ENCODE measurements around the gene KIRREL2.
"Not testable (repeated sequence)": the region's sequence is repeated elsewhere in the genome, so short reads cannot be mapped to it uniquely, and the experiment has no call there.

Gene KIRREL2

GRCh38 chr19:35869327-35870123 lies 12.8 kb downstream of the KIRREL2 start:
- CTCF ChIA-PET, result interaction anchor here (0.8 to 3.0 kb wide), 7 partner anchors 11 to 180 kb away, joined by 3 to 15 read pairs (median 4); no protein-coding TSS in a partner anchor
- POLR2A ChIA-PET, result interaction anchor here (0.6 to 1.3 kb wide), 2 partner anchors 10 to 11 kb away, joined by 3 to 7 read pairs; no protein-coding TSS in a partner anchor
- TF ChIP-seq, protein P1, sequence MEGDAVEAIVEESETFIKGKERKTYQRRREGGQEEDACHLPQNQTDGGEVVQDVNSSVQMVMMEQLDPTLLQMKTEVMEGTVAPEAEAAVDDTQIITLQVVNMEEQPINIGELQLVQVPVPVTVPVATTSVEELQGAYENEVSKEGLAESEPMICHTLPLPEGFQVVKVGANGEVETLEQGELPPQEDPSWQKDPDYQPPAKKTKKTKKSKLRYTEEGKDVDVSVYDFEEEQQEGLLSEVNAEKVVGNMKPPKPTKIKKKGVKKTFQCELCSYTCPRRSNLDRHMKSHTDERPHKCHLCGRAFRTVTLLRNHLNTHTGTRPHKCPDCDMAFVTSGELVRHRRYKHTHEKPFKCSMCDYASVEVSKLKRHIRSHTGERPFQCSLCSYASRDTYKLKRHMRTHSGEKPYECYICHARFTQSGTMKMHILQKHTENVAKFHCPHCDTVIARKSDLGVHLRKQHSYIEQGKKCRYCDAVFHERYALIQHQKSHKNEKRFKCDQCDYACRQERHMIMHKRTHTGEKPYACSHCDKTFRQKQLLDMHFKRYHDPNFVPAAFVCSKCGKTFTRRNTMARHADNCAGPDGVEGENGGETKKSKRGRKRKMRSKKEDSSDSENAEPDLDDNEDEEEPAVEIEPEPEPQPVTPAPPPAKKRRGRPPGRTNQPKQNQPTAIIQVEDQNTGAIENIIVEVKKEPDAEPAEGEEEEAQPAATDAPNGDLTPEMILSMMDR (IDR thresholded peaks at IDR 0.05; ENCODE audit: control extremely low read depth, extremely low read depth, low read depth, missing control alignments), result no peak
- DNase-seq (ENCODE audit: extremely low spot score), result peak; percentile 86

- ChIA-PET CTCF (interaction anchor here (0.8 to 3.0 kb wide), 6 partner anchors 10 to 77 kb away, joined by 3 to 15 read pairs (median 4); no protein-coding TSS in a partner anchor), POLR2A (interaction anchor here (1.3 kb wide), 1 partner anchor 9 kb away, joined by 7 read pairs; no protein-coding TSS in a partner anchor)
- DNase-seq (ENCODE audit: extremely low spot score), result not testable (repeated sequence)
Observed at GRCh38 chr19:35870124-35870736, 13.5 kb downstream of the KIRREL2 start.

- ChIA-PET POLR2A (no interaction called here), CTCF (interaction anchor here (1.0 to 3.0 kb wide), 5 partner anchors 9 to 76 kb away, joined by 3 to 15 read pairs (median 4); no protein-coding TSS in a partner anchor)
- DNase-seq (ENCODE audit: extremely low spot score), result no peak
- TF ChIP-seq, protein P1 (IDR thresholded peaks at IDR 0.05; ENCODE audit: control extremely low read depth, extremely low read depth, low read depth, missing control alignments), result no peak
Observed at GRCh38 chr19:35870798-35871197, 14.1 kb downstream of the KIRREL2 start.

GRCh38 chr19:35871611-35872010 lies 14.9 kb downstream of the KIRREL2 start:
- ChIA-PET CTCF (no interaction called here), POLR2A (no interaction called here)
- no peak for DNase-seq (ENCODE audit: extremely low spot score)
- TF ChIP-seq, protein P1 (IDR thresholded peaks at IDR 0.05; ENCODE audit: control extremely low read depth, extremely low read depth, low read depth, missing control alignments), result no peak

DNA sequence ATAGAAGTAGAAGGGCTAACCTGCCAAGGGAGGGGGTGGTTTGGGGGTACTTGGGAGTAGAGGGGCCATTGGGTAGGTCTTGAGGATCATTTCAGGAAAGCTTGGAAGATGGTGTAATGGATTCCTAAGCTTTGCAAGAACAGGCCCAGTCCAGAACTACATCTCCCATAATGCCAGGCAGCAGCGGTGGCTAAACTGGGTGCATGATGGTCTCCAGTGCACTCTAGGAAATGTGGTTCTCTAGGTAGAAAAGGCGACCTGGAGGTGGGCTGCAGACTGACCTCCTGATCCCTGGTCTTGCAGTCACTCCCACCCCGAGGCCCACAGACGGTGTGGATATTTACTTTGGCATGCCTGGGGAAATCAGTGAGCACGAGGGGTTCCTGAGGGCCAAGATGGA lies 15.5 kb downstream of the KIRREL2 start:
- ChIA-PET POLR2A (no interaction called here), CTCF (no interaction called here)
- TF ChIP-seq, protein P1 (IDR thresholded peaks at IDR 0.05; ENCODE audit: control extremely low read depth, extremely low read depth, low read depth, missing control alignments), result no peak
- DNase-seq (ENCODE audit: extremely low spot score), result no peak

- ChIA-PET POLR2A (no interaction called here), CTCF (no interaction called here)
- DNase-seq (ENCODE audit: extremely low spot score), result no peak
Observed at GRCh38 chr19:35874392-35874930, 17.8 kb downstream of the KIRREL2 start.

More at GRCh38 chr19:35874392-35874930, 17.8 kb downstream of the KIRREL2 start:
- TF ChIP-seq, protein P1 (IDR thresholded peaks at IDR 0.05; ENCODE audit: control extremely low read depth, extremely low read depth, low read depth, missing control alignments), result no peak
